ENCODE results near the gene EFNA5. TPM values are rescaled to one million over a fixed set of nuclear protein-coding genes. Genes with fewer than 3 reads are reported as not detected.
A peak's percentile ranks its signal among the peaks of the same experiment; 100 is the strongest.

Gene EFNA5
- total and polyA plus RNA-seq, 10 of the 15 experiments (the other 5 are each of a cell fraction or from before 2014, with no cell fraction given), result 0.19 to 12.6 (median 3.9) TPM

GRCh38 chr5:107539726-107540330, 130.9 kb downstream of the EFNA5 start (continued):
- TF ChIP-seq ZBTB4 (CRISPR knock-in tag; IDR thresholded peaks at IDR 0.05) (no peak), IKZF1 (conservative IDR thresholded peaks at IDR 0.05) (0 out of 2 replicates have a peak, but pooled peaks have one; percentile 22), CEBPB (IDR thresholded peaks at IDR 0.05; ENCODE audit: borderline replicate concordance in 1 of 2, low read depth in 2 of 2, low read length in 2 of 2) (no peak), POLR2A (IDR thresholded peaks at IDR 0.05; ENCODE audit: low read depth, low read length) (no peak), ZNF592 (IDR thresholded peaks at IDR 0.05) (no peak), MLLT1 (IDR thresholded peaks at IDR 0.05) (no peak), RBBP5 (conservative IDR thresholded peaks at IDR 0.05) (no peak), NFYA (IDR thresholded peaks at IDR 0.05; ENCODE audit: borderline replicate concordance, low read depth, low read length) (no peak), SMAD5 (IDR thresholded peaks at IDR 0.05; ENCODE audit: low read depth) (no peak), RAD21 (IDR thresholded peaks at IDR 0.05; ENCODE audit: insufficient read depth, low read depth, low read length) (peak; percentile 42; the same call in 1 of the 2 replicates), POU2F2 (IDR thresholded peaks at IDR 0.05; ENCODE audit: borderline replicate concordance, low read depth, low read length) (no peak), ZNF384 (IDR thresholded peaks at IDR 0.05; ENCODE audit: borderline replicate concordance, low read depth, low read length) (no peak), RUNX3 (IDR thresholded peaks at IDR 0.05; ENCODE audit: low read length) (0 out of 2 replicates have a peak, but pooled peaks have one; percentile 13), EGR1 (IDR thresholded peaks at IDR 0.05; ENCODE audit: borderline replicate concordance in 1 of 2, low read depth in 2 of 2, low read length in 2 of 2) (no peak)
- TF ChIP-seq, protein P1, sequence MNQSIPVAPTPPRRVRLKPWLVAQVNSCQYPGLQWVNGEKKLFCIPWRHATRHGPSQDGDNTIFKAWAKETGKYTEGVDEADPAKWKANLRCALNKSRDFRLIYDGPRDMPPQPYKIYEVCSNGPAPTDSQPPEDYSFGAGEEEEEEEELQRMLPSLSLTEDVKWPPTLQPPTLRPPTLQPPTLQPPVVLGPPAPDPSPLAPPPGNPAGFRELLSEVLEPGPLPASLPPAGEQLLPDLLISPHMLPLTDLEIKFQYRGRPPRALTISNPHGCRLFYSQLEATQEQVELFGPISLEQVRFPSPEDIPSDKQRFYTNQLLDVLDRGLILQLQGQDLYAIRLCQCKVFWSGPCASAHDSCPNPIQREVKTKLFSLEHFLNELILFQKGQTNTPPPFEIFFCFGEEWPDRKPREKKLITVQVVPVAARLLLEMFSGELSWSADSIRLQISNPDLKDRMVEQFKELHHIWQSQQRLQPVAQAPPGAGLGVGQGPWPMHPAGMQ (IDR thresholded peaks at IDR 0.05; ENCODE audit: borderline replicate concordance), result no peak
